GM23338 (cell line): ENCODE data around the gene RHOBTB3.

Source experiments
- CREB1 ChIP-seq: fragments of 250-450 bp; sonication (Bioruptor Pico); IDR thresholded peaks from 2 replicates; pipeline ENCODE4 v1.5.0; 2020; ENCODE audit warnings: low read depth, mild to moderate bottlenecking, moderate library complexity
- EZH2 ChIP-seq: fragments of 200-600 bp; sonication (generic); IDR thresholded peaks from one replicate; pipeline ENCODE4 v1.8.0; 2017; ENCODE audit warnings: antibody characterized with exemption, mild to moderate bottlenecking, low read depth; ENCODE audit not compliant: unreplicated experiment
- EZH2phosphoT487 ChIP-seq: fragments of 200-600 bp; sonication (generic); IDR thresholded peaks from one replicate; pipeline ENCODE4 v1.8.1; 2018; ENCODE audit warnings: antibody characterized with exemption; ENCODE audit not compliant: unreplicated experiment
- JUNB ChIP-seq: IDR thresholded peaks from one replicate; pipeline ENCODE4 v1.6.1; 2016; ENCODE audit warnings: antibody characterized with exemption; ENCODE audit not compliant: unreplicated experiment
- NANOG ChIP-seq: IDR thresholded peaks from 2 replicates; pipeline ENCODE4 v1.6.1; 2016; ENCODE audit warnings: antibody characterized with exemption, borderline replicate concordance
- POLR2AphosphoS5 ChIP-seq: IDR thresholded peaks from 2 replicates; pipeline ENCODE4 v1.6.1; 2016; ENCODE audit warnings: antibody characterized with exemption, low read depth
- TF ChIP-seq, protein P1 (sequence below): IDR thresholded peaks from one replicate; pipeline ENCODE4 v1.6.1; 2018; ENCODE audit warnings: antibody characterized with exemption; ENCODE audit not compliant: unreplicated experiment
- TF ChIP-seq, protein P2 (sequence below): IDR thresholded peaks from 2 replicates; pipeline ENCODE4 v1.6.1; 2016; ENCODE audit warnings: antibody characterized with exemption
- TF ChIP-seq, protein P3 (sequence below), 2 experiments: fragments of 200-600 bp in 1 of 2; sonication (generic) in 1 of 2; conservative IDR thresholded peaks; 2 replicates each; pipeline versions ENCODE4 v1.5.1 to v1.6.1; 2016 to 2017; ENCODE audit warnings: antibody characterized with exemption in 2 of 2, low read depth in 2 of 2, mild to moderate bottlenecking in 2 of 2, moderate library complexity in 1 of 2

DNA sequence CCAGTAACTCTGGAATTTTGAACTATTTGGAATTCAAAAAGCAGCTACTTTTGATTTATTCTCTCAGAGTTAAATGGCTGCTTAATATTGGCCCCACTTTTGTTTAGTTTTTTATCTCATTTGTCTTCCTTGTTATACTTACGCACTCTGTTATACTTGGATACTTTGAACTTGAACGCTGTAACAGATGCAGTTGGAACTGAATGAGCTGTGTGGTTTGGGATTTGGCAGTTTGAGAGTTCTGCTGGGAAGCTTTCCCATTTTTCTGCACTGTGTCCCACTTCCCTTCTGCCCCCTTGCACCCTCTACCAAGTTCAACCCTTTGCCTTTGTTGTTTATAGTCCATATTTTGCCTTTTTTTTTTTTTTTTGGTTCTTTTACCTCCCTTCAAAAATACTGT is 3.8 kb downstream of the RHOBTB3 start:
- TF ChIP-seq, protein P1, sequence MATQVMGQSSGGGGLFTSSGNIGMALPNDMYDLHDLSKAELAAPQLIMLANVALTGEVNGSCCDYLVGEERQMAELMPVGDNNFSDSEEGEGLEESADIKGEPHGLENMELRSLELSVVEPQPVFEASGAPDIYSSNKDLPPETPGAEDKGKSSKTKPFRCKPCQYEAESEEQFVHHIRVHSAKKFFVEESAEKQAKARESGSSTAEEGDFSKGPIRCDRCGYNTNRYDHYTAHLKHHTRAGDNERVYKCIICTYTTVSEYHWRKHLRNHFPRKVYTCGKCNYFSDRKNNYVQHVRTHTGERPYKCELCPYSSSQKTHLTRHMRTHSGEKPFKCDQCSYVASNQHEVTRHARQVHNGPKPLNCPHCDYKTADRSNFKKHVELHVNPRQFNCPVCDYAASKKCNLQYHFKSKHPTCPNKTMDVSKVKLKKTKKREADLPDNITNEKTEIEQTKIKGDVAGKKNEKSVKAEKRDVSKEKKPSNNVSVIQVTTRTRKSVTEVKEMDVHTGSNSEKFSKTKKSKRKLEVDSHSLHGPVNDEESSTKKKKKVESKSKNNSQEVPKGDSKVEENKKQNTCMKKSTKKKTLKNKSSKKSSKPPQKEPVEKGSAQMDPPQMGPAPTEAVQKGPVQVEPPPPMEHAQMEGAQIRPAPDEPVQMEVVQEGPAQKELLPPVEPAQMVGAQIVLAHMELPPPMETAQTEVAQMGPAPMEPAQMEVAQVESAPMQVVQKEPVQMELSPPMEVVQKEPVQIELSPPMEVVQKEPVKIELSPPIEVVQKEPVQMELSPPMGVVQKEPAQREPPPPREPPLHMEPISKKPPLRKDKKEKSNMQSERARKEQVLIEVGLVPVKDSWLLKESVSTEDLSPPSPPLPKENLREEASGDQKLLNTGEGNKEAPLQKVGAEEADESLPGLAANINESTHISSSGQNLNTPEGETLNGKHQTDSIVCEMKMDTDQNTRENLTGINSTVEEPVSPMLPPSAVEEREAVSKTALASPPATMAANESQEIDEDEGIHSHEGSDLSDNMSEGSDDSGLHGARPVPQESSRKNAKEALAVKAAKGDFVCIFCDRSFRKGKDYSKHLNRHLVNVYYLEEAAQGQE: no peak
- TF ChIP-seq, protein P2, sequence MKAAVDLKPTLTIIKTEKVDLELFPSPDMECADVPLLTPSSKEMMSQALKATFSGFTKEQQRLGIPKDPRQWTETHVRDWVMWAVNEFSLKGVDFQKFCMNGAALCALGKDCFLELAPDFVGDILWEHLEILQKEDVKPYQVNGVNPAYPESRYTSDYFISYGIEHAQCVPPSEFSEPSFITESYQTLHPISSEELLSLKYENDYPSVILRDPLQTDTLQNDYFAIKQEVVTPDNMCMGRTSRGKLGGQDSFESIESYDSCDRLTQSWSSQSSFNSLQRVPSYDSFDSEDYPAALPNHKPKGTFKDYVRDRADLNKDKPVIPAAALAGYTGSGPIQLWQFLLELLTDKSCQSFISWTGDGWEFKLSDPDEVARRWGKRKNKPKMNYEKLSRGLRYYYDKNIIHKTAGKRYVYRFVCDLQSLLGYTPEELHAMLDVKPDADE: no peak
- TF ChIP-seq EZH2: no peak
- TF ChIP-seq, protein P3, sequence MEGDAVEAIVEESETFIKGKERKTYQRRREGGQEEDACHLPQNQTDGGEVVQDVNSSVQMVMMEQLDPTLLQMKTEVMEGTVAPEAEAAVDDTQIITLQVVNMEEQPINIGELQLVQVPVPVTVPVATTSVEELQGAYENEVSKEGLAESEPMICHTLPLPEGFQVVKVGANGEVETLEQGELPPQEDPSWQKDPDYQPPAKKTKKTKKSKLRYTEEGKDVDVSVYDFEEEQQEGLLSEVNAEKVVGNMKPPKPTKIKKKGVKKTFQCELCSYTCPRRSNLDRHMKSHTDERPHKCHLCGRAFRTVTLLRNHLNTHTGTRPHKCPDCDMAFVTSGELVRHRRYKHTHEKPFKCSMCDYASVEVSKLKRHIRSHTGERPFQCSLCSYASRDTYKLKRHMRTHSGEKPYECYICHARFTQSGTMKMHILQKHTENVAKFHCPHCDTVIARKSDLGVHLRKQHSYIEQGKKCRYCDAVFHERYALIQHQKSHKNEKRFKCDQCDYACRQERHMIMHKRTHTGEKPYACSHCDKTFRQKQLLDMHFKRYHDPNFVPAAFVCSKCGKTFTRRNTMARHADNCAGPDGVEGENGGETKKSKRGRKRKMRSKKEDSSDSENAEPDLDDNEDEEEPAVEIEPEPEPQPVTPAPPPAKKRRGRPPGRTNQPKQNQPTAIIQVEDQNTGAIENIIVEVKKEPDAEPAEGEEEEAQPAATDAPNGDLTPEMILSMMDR (conservative IDR thresholded peaks at IDR 0.05; ENCODE audit: low read depth in 2 of 2): no peak
- no peak for TF ChIP-seq POLR2AphosphoS5
- no peak for TF ChIP-seq EZH2phosphoT487
- no peak for TF ChIP-seq NANOG
- TF ChIP-seq JUNB: no peak
- no peak for TF ChIP-seq CREB1 (CRISPR knock-in tag)
